PC-9 (cell line): ENCODE data around the gene AKAP13. TPM values are rescaled to one million over a fixed set of nuclear protein-coding genes. Genes with fewer than 3 reads are reported as not detected.
A peak's percentile ranks its signal among the peaks of the same experiment; 100 is the strongest.

Experiments
- BruUV-seq: library from RNA; stranded (reverse); fragments of 400-500 nt; replicated peaks from 2 replicates; lab custom pipeline; 2021; lab: Mats Ljungman, UMichigan
- CTCF ChIA-PET: fragments of 300-600 bp; sonication (Branson Sonifier 250); formaldehyde crosslinking; loops from one replicate; lab custom pipeline; 2022; ENCODE audit warnings: antibody characterized with exemption; lab: Charles Lee
- POLR2A ChIA-PET: fragments of 300-600 bp; sonication (Branson Sonifier 250); formaldehyde crosslinking; loops from one replicate; lab custom pipeline; 2022; ENCODE audit warnings: antibody characterized with exemption; ENCODE audit not compliant: unreplicated experiment; lab: Charles Lee
- DNase-seq, 2 experiments: peaks; one replicate each; pipeline versions ENCODE4 v3.0.0 to v3.0.0-alpha.2; 2015 to 2022; ENCODE audit warnings: mixed read lengths in 1 of 2
- H2AFZ ChIP-seq: fragments of 200-600 bp; sonication (generic); 2 replicates; pipeline ENCODE4 v1.8.1; 2017; ENCODE audit warnings: antibody characterized with exemption
- H3F3A ChIP-seq: fragments of 200-600 bp; sonication (generic); 2 replicates; pipeline ENCODE4 v1.8.1; 2017; ENCODE audit warnings: antibody characterized with exemption, mild to moderate bottlenecking, low read depth; ENCODE audit not compliant: insufficient read depth
- H3K27ac ChIP-seq: fragments of 200-600 bp; sonication (generic); 2 replicates; pipeline ENCODE4 v1.6.1; 2016; ENCODE audit warnings: mixed run types
- H3K27me3 ChIP-seq: fragments of 200-600 bp; sonication (generic); 2 replicates; pipeline ENCODE4 v1.6.1; 2016; ENCODE audit warnings: low read depth, mixed run types; ENCODE audit not compliant: insufficient read depth
- H3K36me3 ChIP-seq: fragments of 200-600 bp; sonication (generic); 2 replicates; pipeline ENCODE4 v1.6.1; 2016; ENCODE audit warnings: low read depth, mixed run types
- H3K4me1 ChIP-seq: fragments of 200-600 bp; sonication (generic); replicated peaks from 2 replicates; pipeline ENCODE4 v1.6.1; 2016; ENCODE audit warnings: mixed run types; ENCODE audit not compliant: insufficient read depth
- H3K4me2 ChIP-seq: fragments of 200-600 bp; sonication (generic); 2 replicates; pipeline ENCODE4 v1.6.1; 2017; ENCODE audit warnings: mixed run types
- H3K4me3 ChIP-seq: fragments of 200-600 bp; sonication (generic); 2 replicates; pipeline ENCODE4 v1.6.1; 2016; ENCODE audit warnings: mixed run types
- H3K79me2 ChIP-seq: fragments of 200-600 bp; sonication (generic); 2 replicates; pipeline ENCODE4 v1.6.1; 2017; ENCODE audit warnings: low read depth, mixed run types
- H3K9me2 ChIP-seq: fragments of 200-600 bp; sonication (generic); 2 replicates; pipeline ENCODE4 v1.8.1; 2017; ENCODE audit warnings: mild to moderate bottlenecking; ENCODE audit not compliant: insufficient read depth
- H3K9me3 ChIP-seq: fragments of 200-600 bp; sonication (generic); 2 replicates; pipeline ENCODE4 v1.8.1; 2016; ENCODE audit warnings: low read depth; ENCODE audit not compliant: insufficient read depth
- H4K20me1 ChIP-seq: fragments of 200-600 bp; sonication (generic); 2 replicates; pipeline ENCODE4 v1.8.1; 2017; ENCODE audit not compliant: insufficient read depth
- EZH2 ChIP-seq: fragments of 200-600 bp; sonication (generic); IDR thresholded peaks from 2 replicates; pipeline ENCODE4 v1.8.0; 2017; ENCODE audit warnings: antibody characterized with exemption, low read depth
- intact Hi-C: fragments of 100-400 bp; cut with micrococcal nuclease; formaldehyde crosslinking; loops from one replicate; pipeline ENCODE4 v1.10.0; 2022; ENCODE audit not compliant: unreplicated experiment
- total RNA-seq: library from RNA; stranded (reverse); gene quantifications from 2 replicates; pipeline ENCODE4 v1.2.3, GENCODE V29; 2021
- TF ChIP-seq, protein P1 (sequence below): fragments of 200-600 bp; sonication (generic); conservative IDR thresholded peaks from 2 replicates; pipeline ENCODE4 v1.6.1; 2017; ENCODE audit warnings: mixed run types, antibody characterized with exemption, mild to moderate bottlenecking, moderate library complexity

AKAP13 gene
- total RNA-seq, 1 experiment from 2014 or later: 82.5 TPM

DNA sequence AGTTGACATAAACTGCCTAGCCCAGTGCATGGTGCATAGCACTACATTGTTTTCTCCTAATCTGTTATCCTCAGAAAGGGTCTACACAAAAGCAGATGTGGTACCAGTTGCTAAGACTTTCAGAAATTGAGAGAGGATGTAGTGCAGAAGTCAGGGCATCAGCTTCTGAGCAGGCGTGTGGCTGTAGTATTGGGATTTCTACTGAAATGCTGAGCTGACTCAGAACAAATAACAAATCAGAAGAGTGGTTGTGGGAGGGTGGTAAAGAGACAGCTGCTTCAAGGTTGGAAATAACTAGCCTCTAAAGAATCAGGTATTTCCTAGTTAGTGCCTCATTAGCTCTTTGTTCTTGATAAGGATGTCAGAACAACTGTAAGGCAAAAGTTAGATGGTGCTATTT, 161.3 kb downstream of the AKAP13 start:
- H3F3A ChIP-seq: peaks cover 25% of the 10 kb centered on the region
- H4K20me1 ChIP-seq: no peaks in the 10 kb centered on the region; the same call in 1 of the 2 replicates
- no peaks in the 10 kb centered on the region for H3K27me3 ChIP-seq
- peaks cover 10% of the 10 kb centered on the region for H3K79me2 ChIP-seq
- intact Hi-C loops: no loop called here
- no peak overlapping the region for H2AFZ ChIP-seq
- 0 out of 2 replicates have a peak overlapping the region, but pooled peaks have one; percentile 5 for H3K4me2 ChIP-seq
- no peak overlapping the region for H3K4me3 ChIP-seq
- no TSS peak for BruUV-seq
- DNase-seq: no peak
- TF ChIP-seq EZH2: no peak
- TF ChIP-seq, protein P1, sequence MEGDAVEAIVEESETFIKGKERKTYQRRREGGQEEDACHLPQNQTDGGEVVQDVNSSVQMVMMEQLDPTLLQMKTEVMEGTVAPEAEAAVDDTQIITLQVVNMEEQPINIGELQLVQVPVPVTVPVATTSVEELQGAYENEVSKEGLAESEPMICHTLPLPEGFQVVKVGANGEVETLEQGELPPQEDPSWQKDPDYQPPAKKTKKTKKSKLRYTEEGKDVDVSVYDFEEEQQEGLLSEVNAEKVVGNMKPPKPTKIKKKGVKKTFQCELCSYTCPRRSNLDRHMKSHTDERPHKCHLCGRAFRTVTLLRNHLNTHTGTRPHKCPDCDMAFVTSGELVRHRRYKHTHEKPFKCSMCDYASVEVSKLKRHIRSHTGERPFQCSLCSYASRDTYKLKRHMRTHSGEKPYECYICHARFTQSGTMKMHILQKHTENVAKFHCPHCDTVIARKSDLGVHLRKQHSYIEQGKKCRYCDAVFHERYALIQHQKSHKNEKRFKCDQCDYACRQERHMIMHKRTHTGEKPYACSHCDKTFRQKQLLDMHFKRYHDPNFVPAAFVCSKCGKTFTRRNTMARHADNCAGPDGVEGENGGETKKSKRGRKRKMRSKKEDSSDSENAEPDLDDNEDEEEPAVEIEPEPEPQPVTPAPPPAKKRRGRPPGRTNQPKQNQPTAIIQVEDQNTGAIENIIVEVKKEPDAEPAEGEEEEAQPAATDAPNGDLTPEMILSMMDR: no peak
- POLR2A ChIA-PET: no interaction called here
- peaks cover 55% of the 10 kb centered on the region for H3K4me1 ChIP-seq
- CTCF ChIA-PET: no interaction called here
- peak overlapping the region; percentile 47 for H3K27ac ChIP-seq
- no peaks in the 10 kb centered on the region for H3K9me2 ChIP-seq
- H3K36me3 ChIP-seq: 0 out of 2 replicates have a peak, but pooled peaks cover 21% of the 10 kb centered on the region
- H3K9me3 ChIP-seq: no peaks in the 10 kb centered on the region

DNA sequence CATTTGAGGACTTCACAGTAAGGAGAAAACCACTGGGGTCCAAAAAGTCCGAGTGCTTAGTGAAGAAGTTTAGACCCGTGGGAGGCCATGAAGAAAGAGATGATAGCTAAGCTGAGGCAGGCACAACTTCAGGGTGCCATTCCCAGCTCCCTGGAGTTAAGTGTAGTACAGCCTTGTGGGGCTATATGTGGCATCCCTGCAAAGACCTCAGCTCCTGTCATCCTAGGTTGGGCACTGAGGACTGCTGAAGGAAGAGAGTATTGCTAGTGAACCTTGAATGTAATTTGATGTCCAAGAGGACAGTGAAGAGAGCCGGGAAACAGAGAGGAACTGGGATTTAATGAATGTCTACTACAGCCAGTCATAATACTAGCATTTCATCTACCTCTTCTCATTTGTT, 162.1 kb downstream of the AKAP13 start:
- Histone ChIP-seq H2AFZ (no peak overlapping the region), H4K20me1 (no peaks in the 10 kb centered on the region; the same call in 1 of the 2 replicates), H3K4me2 (peak overlapping the region; percentile 55), H3K9me2 (no peaks in the 10 kb centered on the region), H3K36me3 (peaks cover 21% of the 10 kb centered on the region; the same call in 1 of the 2 replicates), H3K27me3 (no peaks in the 10 kb centered on the region), H3K4me3 (no peak overlapping the region), H3K9me3 (no peaks in the 10 kb centered on the region), H3K27ac (peak overlapping the region; percentile 47), H3K4me1 (peaks cover 55% of the 10 kb centered on the region), H3K79me2 (peaks cover 10% of the 10 kb centered on the region), H3F3A (peaks cover 25% of the 10 kb centered on the region)
- TF ChIP-seq EZH2: no peak
- TF ChIP-seq, protein P1: no peak
- ChIA-PET CTCF (no interaction called here), POLR2A (no interaction called here)
- intact Hi-C loops: no loop called here
- DNase-seq: no peak
- BruUV-seq: no TSS peak

DNA sequence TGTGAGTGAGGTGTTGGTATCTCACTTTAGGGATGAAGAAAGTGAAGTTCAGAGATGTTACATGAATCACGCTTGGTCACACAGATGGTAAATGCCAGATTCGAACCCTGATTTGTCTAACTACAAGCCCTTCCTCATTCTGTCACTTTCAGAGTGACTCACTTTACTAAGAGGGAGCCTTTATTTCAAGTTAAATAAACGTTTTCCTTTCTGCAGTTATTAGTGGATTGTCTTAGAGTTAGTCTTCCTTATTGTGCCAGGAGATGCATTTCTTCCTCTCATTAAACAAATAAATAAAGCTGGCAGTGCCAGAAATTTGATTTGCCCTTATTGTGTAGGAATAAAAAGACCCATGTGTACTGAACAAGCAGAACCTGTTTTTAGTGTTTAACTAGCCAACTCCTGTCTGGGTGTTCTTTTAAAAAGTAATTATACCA, 162.5 kb downstream of the AKAP13 start:
- BruUV-seq: no TSS peak
- peak overlapping the region; percentile 47 for H3K27ac ChIP-seq
- peak in 1 of 2 experiments; percentile 91 for DNase-seq
- no peak overlapping the region for H3K4me3 ChIP-seq
- peak overlapping the region; percentile 55 for H3K4me2 ChIP-seq
- CTCF ChIA-PET: no interaction called here
- H3K36me3 ChIP-seq: peaks cover 21% of the 10 kb centered on the region; the same call in 1 of the 2 replicates
- peaks cover 55% of the 10 kb centered on the region for H3K4me1 ChIP-seq
- no peaks in the 10 kb centered on the region for H3K27me3 ChIP-seq
- POLR2A ChIA-PET: no interaction called here
- TF ChIP-seq EZH2: no peak
- TF ChIP-seq, protein P1: no peak
- H3F3A ChIP-seq: peaks cover 25% of the 10 kb centered on the region
- intact Hi-C loops: no loop called here
- peaks cover 10% of the 10 kb centered on the region for H3K79me2 ChIP-seq
- H3K9me3 ChIP-seq: no peaks in the 10 kb centered on the region
- H4K20me1 ChIP-seq: no peaks in the 10 kb centered on the region; the same call in 1 of the 2 replicates
- H2AFZ ChIP-seq: no peak overlapping the region
- no peaks in the 10 kb centered on the region for H3K9me2 ChIP-seq
